ENCODE measurements around the gene SYT2. TPM values are rescaled to one million over a fixed set of nuclear protein-coding genes. Genes with fewer than 3 reads are reported as not detected.
A peak's percentile ranks its signal among the peaks of the same experiment; 100 is the strongest.

The SYT2 gene
- total RNA-seq, 1 donor from 2014 or later, result not detected

DNA sequence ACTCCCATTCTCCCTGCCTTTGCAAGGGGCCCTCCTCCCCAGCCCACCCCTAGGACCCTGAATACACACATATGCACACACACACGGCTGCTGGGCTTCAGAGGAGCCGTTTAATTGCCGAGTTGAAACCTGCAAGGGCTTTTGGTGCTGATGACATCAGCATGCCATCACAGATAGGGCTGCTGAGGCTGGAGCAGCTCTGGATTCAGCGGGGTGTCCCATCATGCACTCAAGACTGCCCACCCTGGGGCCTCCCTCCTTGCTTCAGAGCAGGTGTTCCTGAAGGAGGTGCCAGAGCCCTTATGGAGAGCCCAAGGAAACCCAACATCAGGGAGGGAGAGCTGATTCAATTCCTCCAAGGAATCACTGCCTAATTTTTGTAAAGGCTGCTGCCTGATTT is 5.7 kb downstream of the SYT2 start:
- DNase-seq (ENCODE audit: low read depth), result no peak
- TF ChIP-seq, protein P1, sequence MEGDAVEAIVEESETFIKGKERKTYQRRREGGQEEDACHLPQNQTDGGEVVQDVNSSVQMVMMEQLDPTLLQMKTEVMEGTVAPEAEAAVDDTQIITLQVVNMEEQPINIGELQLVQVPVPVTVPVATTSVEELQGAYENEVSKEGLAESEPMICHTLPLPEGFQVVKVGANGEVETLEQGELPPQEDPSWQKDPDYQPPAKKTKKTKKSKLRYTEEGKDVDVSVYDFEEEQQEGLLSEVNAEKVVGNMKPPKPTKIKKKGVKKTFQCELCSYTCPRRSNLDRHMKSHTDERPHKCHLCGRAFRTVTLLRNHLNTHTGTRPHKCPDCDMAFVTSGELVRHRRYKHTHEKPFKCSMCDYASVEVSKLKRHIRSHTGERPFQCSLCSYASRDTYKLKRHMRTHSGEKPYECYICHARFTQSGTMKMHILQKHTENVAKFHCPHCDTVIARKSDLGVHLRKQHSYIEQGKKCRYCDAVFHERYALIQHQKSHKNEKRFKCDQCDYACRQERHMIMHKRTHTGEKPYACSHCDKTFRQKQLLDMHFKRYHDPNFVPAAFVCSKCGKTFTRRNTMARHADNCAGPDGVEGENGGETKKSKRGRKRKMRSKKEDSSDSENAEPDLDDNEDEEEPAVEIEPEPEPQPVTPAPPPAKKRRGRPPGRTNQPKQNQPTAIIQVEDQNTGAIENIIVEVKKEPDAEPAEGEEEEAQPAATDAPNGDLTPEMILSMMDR (conservative IDR thresholded peaks at IDR 0.05; ENCODE audit: low read depth, low read length), result no peak
- H3K4me3 ChIP-seq (ENCODE audit: low read depth, low read length), result no peak overlapping the region

DNA sequence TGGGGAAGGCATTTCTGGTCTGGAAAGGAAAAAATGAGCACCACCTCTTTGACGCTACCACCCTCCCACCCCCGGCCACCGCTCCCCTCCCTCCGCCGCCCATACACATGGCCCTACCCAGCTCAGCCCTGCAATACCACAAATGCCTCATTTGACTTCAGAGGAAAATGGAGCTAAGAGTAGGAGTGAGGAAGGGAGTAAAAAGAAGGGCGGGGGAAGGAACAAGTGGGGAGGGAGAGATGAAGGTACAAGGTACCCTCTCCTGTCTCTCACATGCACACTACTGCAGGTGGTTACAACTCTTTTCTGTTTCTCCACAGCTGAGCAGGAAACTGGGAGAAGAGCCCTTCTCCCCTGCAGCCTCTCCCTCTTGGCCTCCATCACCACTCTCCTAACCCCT is 7.1 kb downstream of the SYT2 start:
- no peak for DNase-seq (ENCODE audit: low read depth)
- TF ChIP-seq, protein P1 (conservative IDR thresholded peaks at IDR 0.05; ENCODE audit: low read depth, low read length), result no peak
- no peak overlapping the region for H3K4me3 ChIP-seq (ENCODE audit: low read depth, low read length)

DNA sequence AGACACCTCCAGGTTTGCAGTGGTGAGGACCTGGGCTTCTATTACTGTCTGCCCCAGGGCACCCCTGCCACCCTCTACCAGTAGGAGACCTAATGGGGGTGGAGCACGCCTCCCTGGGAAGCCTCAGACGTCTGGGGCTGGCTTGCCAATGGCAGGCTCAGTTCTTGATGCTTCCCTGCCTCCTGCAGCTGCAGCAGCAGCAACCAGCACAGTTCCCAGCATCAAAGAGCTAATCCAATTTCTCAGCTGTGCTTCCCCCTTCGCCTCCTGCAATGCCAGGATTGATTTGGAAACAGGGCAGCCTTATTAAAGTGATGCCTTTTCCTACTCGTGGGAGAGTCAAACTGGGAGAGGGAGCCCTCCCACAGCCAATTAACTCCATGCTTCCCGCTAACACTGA is 8.2 kb downstream of the SYT2 start:
- TF ChIP-seq, protein P1 (conservative IDR thresholded peaks at IDR 0.05; ENCODE audit: low read depth, low read length), result no peak
- DNase-seq (ENCODE audit: low read depth), result no peak
- no peak overlapping the region for H3K4me3 ChIP-seq (ENCODE audit: low read depth, low read length)

DNA sequence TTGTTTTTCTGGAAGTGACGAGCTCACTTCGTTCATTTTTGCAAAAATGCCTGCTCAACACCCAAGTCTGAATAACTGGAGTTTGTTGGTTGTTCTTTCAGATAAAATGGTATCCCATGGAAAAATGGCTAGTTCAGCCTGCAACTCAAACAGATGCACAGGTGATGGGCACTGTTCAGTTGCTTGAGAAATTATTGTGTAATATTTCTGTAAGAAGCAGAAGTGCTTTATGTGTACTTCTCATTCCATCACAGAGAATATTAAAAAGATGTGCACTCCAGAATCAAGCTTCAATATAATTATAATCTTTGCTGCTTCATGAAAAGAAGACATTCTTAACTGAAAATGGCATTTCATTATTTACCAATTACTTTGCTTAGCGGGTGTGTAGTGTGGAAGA is 9.1 kb downstream of the SYT2 start:
- TF ChIP-seq, protein P1 (conservative IDR thresholded peaks at IDR 0.05; ENCODE audit: low read depth, low read length), result no peak
- no peak overlapping the region for H3K4me3 ChIP-seq (ENCODE audit: low read depth, low read length)
- no peak for DNase-seq (ENCODE audit: low read depth)

DNA sequence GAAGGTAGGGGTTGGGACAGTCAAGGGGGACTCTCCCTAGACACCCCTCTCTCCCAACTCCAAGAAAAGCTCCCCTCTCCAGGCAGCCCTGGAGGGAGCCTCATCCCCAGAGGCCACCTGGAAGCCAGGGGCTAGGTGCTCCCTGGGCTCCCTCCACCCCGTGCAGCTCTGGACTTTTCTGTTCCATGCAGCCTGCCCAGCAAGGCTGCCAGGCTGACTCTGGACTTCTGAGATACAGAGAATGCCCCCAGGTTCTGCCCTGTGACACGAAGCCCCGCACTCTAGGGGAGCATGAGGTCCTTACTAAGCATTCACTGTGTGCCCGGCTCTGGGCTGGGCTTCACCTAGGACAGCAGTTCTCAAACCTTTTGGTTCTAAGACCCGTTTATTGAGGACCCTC is 10.2 kb downstream of the SYT2 start:
- H3K4me3 ChIP-seq (ENCODE audit: low read depth, low read length), result no peak overlapping the region
- no peak for DNase-seq (ENCODE audit: low read depth)
- TF ChIP-seq, protein P1 (conservative IDR thresholded peaks at IDR 0.05; ENCODE audit: low read depth, low read length), result no peak

DNA sequence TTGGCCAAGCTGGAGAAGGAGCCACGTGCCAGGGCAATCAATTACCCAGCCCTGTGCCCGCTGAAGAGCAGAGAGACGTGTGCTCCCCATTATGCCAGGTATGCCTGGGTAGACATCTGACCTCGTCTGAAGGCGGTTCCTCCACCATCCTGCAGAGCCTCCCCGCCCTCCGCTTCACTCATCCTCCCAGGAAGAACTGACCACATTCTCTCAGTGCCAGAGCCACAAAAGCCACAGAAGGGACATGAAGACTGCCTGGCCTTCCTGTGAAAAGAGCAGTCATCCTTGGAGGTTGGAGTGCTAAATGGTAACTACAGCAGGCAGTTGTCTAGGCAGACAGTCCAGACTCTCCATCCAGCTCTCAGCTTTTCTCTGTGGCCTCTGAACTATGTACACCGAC is 12.0 kb downstream of the SYT2 start:
- no peak overlapping the region for H3K4me3 ChIP-seq (ENCODE audit: low read depth, low read length)
- DNase-seq (ENCODE audit: low read depth), result no peak
- TF ChIP-seq, protein P1 (conservative IDR thresholded peaks at IDR 0.05; ENCODE audit: low read depth, low read length), result no peak

DNA sequence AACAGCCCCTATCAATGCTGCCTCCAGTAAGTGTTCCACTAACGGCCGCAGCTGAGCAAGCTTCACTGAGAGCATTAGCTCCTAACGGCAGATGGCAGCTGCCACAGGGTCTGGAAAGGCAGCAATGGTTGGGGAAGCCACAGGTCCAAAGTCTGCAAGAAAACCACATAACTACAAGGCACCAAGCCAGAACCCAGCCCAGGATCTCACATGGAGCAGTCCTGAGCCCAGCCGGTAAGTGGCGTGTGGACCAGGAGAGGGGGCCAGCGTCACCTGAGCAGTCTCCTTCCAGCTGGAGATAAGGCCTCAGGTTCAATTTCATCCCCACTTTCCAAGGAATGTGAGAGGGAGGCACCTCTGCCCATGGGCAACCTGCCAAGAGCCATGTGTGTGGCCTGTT is 13.2 kb downstream of the SYT2 start:
- TF ChIP-seq, protein P1 (conservative IDR thresholded peaks at IDR 0.05; ENCODE audit: low read depth, low read length), result peak; percentile 30
- no peak overlapping the region for H3K4me3 ChIP-seq (ENCODE audit: low read depth, low read length)
- no peak for DNase-seq (ENCODE audit: low read depth)

Measured in epithelial cell of proximal tubule (primary cell).